DMS 273 (cell line): Measurements from ENCODE around the gene RAB5A.
A peak's percentile ranks its signal among the peaks of the same experiment; 100 is the strongest.
"Not testable (repeated sequence)": the region's sequence is repeated elsewhere in the genome, so short reads cannot be mapped to it uniquely, and the experiment has no call there.

Experiments
- DNase-seq: peaks from one replicate; lab custom pipeline; 2025; ENCODE audit not compliant: unreplicated experiment; lab: John Stamatoyannopoulos, UW

The RAB5A gene

GRCh38 chr3:19946832-19947548, at the start of gene RAB5A:
Gene RAB5A, plus strand, starts transcription at chr3:19947097. Its CDS starts 3,802 bp downstream, at chr3:19950899.
- peak; percentile 97 for DNase-seq

GRCh38 chr3:19898721-19899120, 48.2 kb upstream of the RAB5A start:
- no peak for DNase-seq

GRCh38 chr3:19899264-19899663, 47.6 kb upstream of the RAB5A start:
- DNase-seq = no peak

- DNase-seq = not testable (repeated sequence)
Measured at GRCh38 chr3:19899833-19900232, 47.1 kb upstream of the RAB5A start.

GRCh38 chr3:19901337-19901736, 45.6 kb upstream of the RAB5A start:
- DNase-seq = no peak

- DNase-seq = no peak
Measured at GRCh38 chr3:19901918-19902317, 45.0 kb upstream of the RAB5A start.

- DNase-seq = no peak
Measured at GRCh38 chr3:19903649-19904048, 43.2 kb upstream of the RAB5A start.

GRCh38 chr3:19907523-19907922, 39.4 kb upstream of the RAB5A start:
- no peak for DNase-seq

- DNase-seq = no peak
Measured at GRCh38 chr3:19911452-19911851, 35.4 kb upstream of the RAB5A start.

- no peak for DNase-seq
Measured at GRCh38 chr3:19917167-19917566, 29.7 kb upstream of the RAB5A start.

- DNase-seq = no peak
Measured at GRCh38 chr3:19920401-19921080, 26.4 kb upstream of the RAB5A start.

- DNase-seq = no peak
Measured at GRCh38 chr3:19931180-19931692, 15.7 kb upstream of the RAB5A start.

GRCh38 chr3:19931767-19932188, 15.1 kb upstream of the RAB5A start:
- no peak for DNase-seq

GRCh38 chr3:19932422-19932821, 14.5 kb upstream of the RAB5A start:
- no peak for DNase-seq

- DNase-seq = peak; percentile 32
Measured at GRCh38 chr3:19934098-19934566, 12.8 kb upstream of the RAB5A start, which contains the start of gene EFHB. Gene EFHB, minus strand, starts transcription at chr3:19934217. Its CDS starts 199 bp downstream, at chr3:19934018.

GRCh38 chr3:19937459-19938294, 9.2 kb upstream of the RAB5A start:
- no peak for DNase-seq

GRCh38 chr3:19938295-19938627, 8.6 kb upstream of the RAB5A start:
- no peak for DNase-seq

GRCh38 chr3:19940643-19941042, 6.3 kb upstream of the RAB5A start:
- no peak for DNase-seq

GRCh38 chr3:19945534-19945933, 1.4 kb upstream of the RAB5A start:
- DNase-seq = no peak

GRCh38 chr3:19945969-19946831, 697 bp upstream of the RAB5A start:
- no peak for DNase-seq
